Activated naive CD8-positive, alpha-beta T cell treated with anti-CD3 and anti-CD28 coated beads for 36 hours (primary cell): ENCODE results near the gene CDC42EP4. TPM values are rescaled to one million over a fixed set of nuclear protein-coding genes. Genes with fewer than 3 reads are reported as not detected.

Experiments
- DNase-seq: peaks from one replicate; pipeline ENCODE4 v3.0.0; 2021
- H3K27ac Mint-ChIP-seq: one replicate; pipeline ENCODE4 v1.8.0; 2022; ENCODE audit warnings: mild to moderate bottlenecking, moderate library complexity, mixed read lengths
- H3K27me3 Mint-ChIP-seq: one replicate; pipeline ENCODE4 v1.8.0; 2022; ENCODE audit warnings: mild to moderate bottlenecking, mixed read lengths
- H3K36me3 Mint-ChIP-seq: one replicate; pipeline ENCODE4 v1.8.0; 2021; ENCODE audit warnings: mild to moderate bottlenecking, mixed read lengths
- H3K4me1 Mint-ChIP-seq: one replicate; pipeline ENCODE4 v1.8.0; 2021; ENCODE audit warnings: mixed read lengths
- H3K4me3 Mint-ChIP-seq: one replicate; pipeline ENCODE4 v1.8.0; 2022; ENCODE audit warnings: mild to moderate bottlenecking, moderate library complexity, mixed read lengths
- H3K9me3 Mint-ChIP-seq: one replicate; pipeline ENCODE4 v1.8.0; 2022; ENCODE audit warnings: mixed read lengths
- total RNA-seq, 2 experiments: library from RNA; stranded (reverse); gene quantifications; one replicate each; pipeline ENCODE4 v1.2.3, GENCODE V29; 2021

The CDC42EP4 gene
- total RNA-seq, 2 experiments from 2014 or later = 0.56 to 0.98 TPM

DNA sequence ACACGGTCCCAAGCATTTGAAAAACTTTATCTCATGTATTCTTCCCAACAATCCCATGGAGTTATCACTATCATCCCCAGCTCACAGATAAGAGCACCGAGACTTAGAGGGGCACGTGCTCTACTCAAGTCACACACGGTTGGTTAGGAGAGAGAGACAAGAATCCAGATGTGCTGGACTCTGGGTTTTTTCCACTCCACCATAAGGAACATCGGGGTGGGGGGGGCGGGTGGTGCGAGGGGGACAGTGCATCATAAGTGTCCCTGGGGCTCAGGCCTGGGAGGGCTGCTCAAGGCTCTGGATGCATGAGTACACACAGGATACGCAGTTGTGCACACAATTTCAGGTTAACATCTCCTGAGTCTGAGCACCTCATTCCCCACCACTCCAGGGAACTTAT lies 7.4 kb downstream of the CDC42EP4 start:
- peaks cover 13% of the 10 kb centered on the region for H3K27me3 Mint-ChIP-seq
- no peak overlapping the region for H3K4me3 Mint-ChIP-seq
- DNase-seq = no peak
- H3K9me3 Mint-ChIP-seq = no peaks in the 10 kb centered on the region
- no peaks in the 10 kb centered on the region for H3K4me1 Mint-ChIP-seq
- H3K36me3 Mint-ChIP-seq = no peaks in the 10 kb centered on the region
- no peak overlapping the region for H3K27ac Mint-ChIP-seq

DNA sequence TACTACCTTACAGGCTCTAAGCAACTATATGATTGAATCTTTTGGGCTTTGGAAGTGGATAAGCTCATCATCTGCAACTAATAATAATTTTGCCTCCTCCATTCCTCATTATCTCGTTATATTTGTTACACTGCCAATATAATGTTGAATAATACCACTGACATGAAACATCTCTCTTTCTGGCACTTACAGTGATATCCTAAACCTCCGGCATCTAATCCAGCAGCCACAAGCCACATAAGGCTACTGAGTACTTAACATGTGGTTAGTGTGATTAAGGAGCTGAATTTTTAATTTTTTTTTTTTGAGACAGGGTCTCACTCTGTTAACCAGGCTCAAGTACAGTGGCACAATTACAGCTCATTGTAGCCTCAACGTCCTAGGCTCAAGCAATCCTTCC lies 9.6 kb downstream of the CDC42EP4 start:
- H3K4me1 Mint-ChIP-seq = no peaks in the 10 kb centered on the region
- no peaks in the 10 kb centered on the region for H3K36me3 Mint-ChIP-seq
- H3K27ac Mint-ChIP-seq = no peak overlapping the region
- H3K4me3 Mint-ChIP-seq = no peak overlapping the region
- H3K27me3 Mint-ChIP-seq = peaks cover 18% of the 10 kb centered on the region
- no peak for DNase-seq
- H3K9me3 Mint-ChIP-seq = no peaks in the 10 kb centered on the region

DNA sequence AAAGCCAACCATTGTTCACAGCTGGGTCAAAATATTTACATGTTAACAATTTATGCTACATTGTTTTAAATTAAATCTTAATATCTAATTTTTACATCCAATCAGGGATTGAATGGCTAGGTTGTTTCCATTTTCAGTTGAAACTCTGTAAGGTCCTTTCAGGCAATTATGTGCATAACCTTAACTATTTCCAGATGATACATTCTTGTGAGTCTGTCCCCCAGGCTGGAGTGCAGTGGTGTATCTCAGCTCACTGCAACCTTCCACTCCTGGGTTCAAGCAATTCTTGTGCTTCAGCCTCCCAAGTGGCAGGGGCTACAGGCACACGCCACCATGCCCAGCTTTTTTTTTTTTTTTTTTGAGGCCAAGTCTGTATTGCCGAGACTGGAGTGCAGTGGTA lies 10.4 kb downstream of the CDC42EP4 start:
- Mint-ChIP-seq H3K9me3 (no peaks in the 10 kb centered on the region), H3K4me1 (no peaks in the 10 kb centered on the region), H3K27me3 (peaks cover 18% of the 10 kb centered on the region), H3K36me3 (no peaks in the 10 kb centered on the region), H3K27ac (no peak overlapping the region), H3K4me3 (no peak overlapping the region)
- no peak for DNase-seq

DNA sequence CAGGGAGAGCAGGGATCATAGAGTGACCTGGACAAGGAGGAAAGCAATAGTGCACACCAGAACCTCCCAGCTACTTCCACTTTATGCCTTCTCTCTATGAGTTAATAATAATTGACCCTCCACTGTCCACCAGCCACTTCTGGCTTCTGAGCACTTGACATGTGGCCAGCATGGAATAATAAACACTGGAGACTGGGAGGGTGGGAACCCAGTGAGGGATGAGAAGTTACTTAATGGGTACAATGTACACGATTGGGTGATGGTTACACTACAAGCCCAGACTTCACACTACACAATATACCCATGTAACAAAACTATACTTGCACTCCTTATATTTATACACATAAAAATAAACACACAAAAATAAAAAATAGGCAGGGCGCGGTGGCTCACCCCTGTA lies 11.4 kb downstream of the CDC42EP4 start:
- H3K27ac Mint-ChIP-seq = no peak overlapping the region
- DNase-seq = no peak
- H3K4me1 Mint-ChIP-seq = no peaks in the 10 kb centered on the region
- peaks cover 16% of the 10 kb centered on the region for H3K27me3 Mint-ChIP-seq
- H3K36me3 Mint-ChIP-seq = no peaks in the 10 kb centered on the region
- H3K4me3 Mint-ChIP-seq = no peak overlapping the region
- no peaks in the 10 kb centered on the region for H3K9me3 Mint-ChIP-seq

DNA sequence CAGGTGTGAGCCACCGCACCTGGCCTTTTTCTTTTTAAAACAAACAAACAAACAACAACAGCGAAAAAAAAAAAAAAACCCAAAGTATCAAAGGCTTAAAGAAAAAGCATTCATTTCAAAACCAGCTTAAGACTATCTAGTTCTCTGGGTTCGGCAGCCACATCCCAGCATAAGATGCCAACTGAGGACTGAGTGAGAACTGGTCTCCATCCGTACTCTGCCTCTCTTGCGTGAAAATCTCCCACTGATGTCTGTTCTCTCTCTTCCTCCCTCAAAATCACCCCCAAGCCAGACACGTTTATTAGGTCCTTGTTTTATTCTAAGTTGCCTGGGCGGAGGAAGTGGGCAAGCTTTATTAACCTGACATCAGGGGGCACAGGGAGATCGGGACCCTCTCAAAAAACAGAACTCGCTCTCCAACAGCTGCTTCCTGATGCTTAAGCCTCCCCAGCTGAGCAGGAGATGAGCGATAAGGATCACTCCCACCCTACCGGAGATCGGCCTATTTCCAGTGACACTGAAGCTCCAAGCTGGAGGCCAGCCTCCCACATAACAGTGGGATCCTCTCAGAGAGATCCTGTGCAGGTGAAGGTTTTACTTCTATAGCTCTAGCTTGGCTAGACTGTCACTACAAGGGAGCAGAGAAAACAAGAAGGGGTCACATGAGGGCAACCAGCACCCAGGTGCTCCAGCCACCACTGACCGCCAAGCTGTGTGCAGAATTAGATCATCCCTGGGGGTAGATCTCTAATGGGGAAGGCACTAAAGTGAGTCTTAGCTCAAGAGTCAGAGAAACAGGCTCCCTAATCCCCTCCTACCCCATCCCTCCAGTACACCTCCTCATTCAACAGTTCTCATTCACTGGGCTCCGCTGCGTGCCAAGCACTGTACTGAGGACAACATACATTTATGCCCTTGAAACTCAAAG lies 13.6 kb downstream of the CDC42EP4 start:
- Mint-ChIP-seq H3K36me3 (no peaks in the 10 kb centered on the region), H3K27ac (no peak overlapping the region), H3K27me3 (peaks cover 4% of the 10 kb centered on the region), H3K4me3 (no peak overlapping the region), H3K4me1 (no peaks in the 10 kb centered on the region), H3K9me3 (no peaks in the 10 kb centered on the region)
- no peak for DNase-seq

GRCh38 chr17:73293480-73293911 lies 18.3 kb downstream of the CDC42EP4 start:
- Mint-ChIP-seq H3K36me3 (no peaks in the 10 kb centered on the region), H3K27ac (no peak overlapping the region), H3K27me3 (peaks cover 7% of the 10 kb centered on the region), H3K4me3 (no peak overlapping the region), H3K4me1 (peaks cover 9% of the 10 kb centered on the region), H3K9me3 (no peaks in the 10 kb centered on the region)
- no peak for DNase-seq

- no peaks in the 10 kb centered on the region for H3K36me3 Mint-ChIP-seq
- no peak overlapping the region for H3K27ac Mint-ChIP-seq
- H3K9me3 Mint-ChIP-seq = no peaks in the 10 kb centered on the region
- H3K4me1 Mint-ChIP-seq = peaks cover 9% of the 10 kb centered on the region
- no peak for DNase-seq
- H3K27me3 Mint-ChIP-seq = peaks cover 3% of the 10 kb centered on the region
- H3K4me3 Mint-ChIP-seq = no peak overlapping the region
These were observed 18.8 kb downstream of the CDC42EP4 start for GRCh38 chr17:73293031-73293430.

DNA sequence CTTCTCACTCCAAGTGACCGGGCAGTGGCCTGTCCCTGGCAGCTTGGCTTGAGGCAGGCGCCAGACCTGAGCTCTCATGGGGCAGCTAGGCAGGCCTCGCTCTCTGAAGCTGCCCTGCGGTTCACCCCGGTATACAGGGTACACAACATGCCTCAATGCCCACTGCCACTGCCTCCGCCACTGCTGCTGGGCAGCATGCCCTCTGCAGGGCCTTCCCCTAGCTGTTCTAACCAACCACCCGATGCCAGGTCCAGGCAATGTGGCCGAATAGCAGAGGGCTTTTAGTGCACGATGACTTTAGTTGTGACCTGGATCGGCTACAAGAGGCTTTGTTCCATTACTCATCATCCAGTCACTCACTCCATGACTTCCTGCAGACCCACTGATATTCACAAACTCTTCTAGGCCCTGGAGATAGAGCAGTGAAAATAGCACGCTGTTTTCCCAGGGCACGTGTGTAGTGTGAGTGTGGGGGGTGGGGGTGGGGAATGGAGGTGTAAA lies 19.7 kb downstream of the CDC42EP4 start:
- no peak for DNase-seq
- peaks cover 9% of the 10 kb centered on the region for H3K4me1 Mint-ChIP-seq
- H3K27me3 Mint-ChIP-seq = peaks cover 3% of the 10 kb centered on the region
- H3K27ac Mint-ChIP-seq = no peak overlapping the region
- H3K4me3 Mint-ChIP-seq = no peak overlapping the region
- no peaks in the 10 kb centered on the region for H3K36me3 Mint-ChIP-seq
- H3K9me3 Mint-ChIP-seq = no peaks in the 10 kb centered on the region

DNA sequence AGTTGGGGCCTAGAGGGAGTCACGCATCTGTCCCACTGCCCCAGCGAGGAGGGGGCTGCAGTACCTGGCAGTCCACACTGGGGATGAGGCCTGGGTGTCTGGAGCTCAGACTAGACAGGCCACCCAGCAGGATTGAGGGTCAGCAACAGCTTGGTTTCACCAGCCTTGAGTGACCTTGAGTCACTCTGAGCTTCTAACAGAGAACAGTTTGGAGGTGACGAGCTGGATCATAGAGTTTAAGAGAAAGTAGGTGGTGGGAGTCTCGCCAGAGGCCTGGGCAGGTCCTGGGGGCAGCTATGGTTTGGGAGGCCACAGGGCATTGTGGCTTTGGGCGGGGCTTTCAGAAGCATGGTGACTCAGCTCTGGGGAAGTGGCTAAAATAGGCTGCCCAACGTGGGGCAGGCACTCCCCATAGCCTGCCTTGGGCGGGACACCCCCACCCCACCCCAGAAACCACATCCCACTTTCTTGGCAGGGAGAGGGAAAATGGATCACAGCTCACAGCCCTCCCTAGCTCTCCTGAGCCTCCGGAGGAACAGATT lies 20.5 kb downstream of the CDC42EP4 start:
- Mint-ChIP-seq H3K36me3 (no peaks in the 10 kb centered on the region), H3K27me3 (peaks cover 3% of the 10 kb centered on the region), H3K4me3 (no peak overlapping the region), H3K4me1 (peaks cover 9% of the 10 kb centered on the region), H3K27ac (no peak overlapping the region), H3K9me3 (no peaks in the 10 kb centered on the region)
- no peak for DNase-seq

GRCh38 chr17:73290399-73291259 lies 21.2 kb downstream of the CDC42EP4 start:
- no peaks in the 10 kb centered on the region for H3K36me3 Mint-ChIP-seq
- DNase-seq = no peak
- peaks cover 9% of the 10 kb centered on the region for H3K4me1 Mint-ChIP-seq
- H3K9me3 Mint-ChIP-seq = no peaks in the 10 kb centered on the region
- no peak overlapping the region for H3K27ac Mint-ChIP-seq
- H3K27me3 Mint-ChIP-seq = peaks cover 3% of the 10 kb centered on the region
- no peak overlapping the region for H3K4me3 Mint-ChIP-seq

GRCh38 chr17:73289549-73290254 lies 22.1 kb downstream of the CDC42EP4 start:
- Mint-ChIP-seq H3K36me3 (no peaks in the 10 kb centered on the region), H3K27ac (no peak overlapping the region), H3K4me1 (peaks cover 9% of the 10 kb centered on the region), H3K4me3 (no peak overlapping the region), H3K27me3 (peaks cover 3% of the 10 kb centered on the region), H3K9me3 (no peaks in the 10 kb centered on the region)
- no peak for DNase-seq

DNA sequence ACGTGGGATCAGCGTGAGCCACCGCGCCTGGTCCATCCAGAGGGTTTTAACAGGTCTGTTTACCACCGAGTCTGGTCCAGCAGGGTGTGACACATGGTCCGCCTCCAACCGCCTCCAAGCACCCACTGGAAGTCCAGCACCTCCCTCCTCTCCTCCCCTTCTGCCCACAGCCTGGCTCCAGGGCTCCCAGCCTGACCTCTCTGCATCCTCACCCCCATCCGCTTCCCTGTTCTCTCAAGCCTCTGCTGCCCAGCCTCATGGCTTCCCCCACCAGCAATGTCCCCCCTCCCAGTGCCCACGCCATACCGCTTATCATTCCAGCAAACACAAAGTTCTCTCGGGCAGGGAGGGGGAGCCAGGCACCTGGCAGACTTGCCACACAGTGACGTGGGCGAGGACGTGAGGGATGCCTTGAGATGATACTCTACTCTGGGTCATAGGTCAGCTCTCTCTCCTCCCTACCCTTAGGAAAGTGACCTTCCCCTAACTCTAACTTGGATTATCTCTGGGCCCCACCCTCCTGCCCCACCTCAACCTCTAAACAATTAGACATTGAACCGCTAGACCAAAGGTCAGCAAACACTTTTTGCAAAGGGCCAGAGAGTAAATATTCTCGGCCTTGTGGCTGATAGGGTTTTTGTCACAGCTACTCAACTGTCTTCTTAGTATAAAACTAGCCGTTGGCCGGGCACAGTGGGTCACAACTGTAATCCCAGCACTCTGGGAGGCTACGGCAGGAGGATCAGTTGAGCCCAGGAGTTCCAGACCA lies 23.1 kb downstream of the CDC42EP4 start:
- peaks cover 3% of the 10 kb centered on the region for H3K27me3 Mint-ChIP-seq
- no peak for DNase-seq
- no peaks in the 10 kb centered on the region for H3K36me3 Mint-ChIP-seq
- H3K27ac Mint-ChIP-seq = no peak overlapping the region
- H3K9me3 Mint-ChIP-seq = no peaks in the 10 kb centered on the region
- H3K4me3 Mint-ChIP-seq = no peak overlapping the region
- peaks cover 9% of the 10 kb centered on the region for H3K4me1 Mint-ChIP-seq

DNA sequence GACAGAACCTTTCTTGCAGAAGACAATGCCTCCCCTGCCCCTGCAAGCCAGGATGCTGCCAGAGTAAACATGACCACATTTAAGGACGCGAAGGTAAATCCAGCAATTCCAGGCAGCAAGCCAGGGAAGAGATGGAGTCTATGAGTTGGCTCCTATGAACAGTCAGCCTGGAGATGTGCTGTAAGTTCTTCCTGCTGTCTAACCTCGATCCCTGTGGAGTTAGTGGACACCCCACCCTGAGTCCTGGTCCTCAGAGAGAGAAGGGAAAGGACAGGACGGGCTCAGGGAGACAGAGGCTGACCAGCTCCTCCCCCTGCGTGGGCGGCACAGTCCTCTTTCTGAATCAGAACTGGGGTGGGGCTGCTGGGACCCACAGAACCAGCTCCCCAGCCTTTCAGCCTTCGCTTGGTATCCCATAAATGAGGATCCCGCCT lies 24.9 kb downstream of the CDC42EP4 start:
- Mint-ChIP-seq H3K9me3 (no peaks in the 10 kb centered on the region), H3K27ac (no peak overlapping the region), H3K4me1 (peaks cover 9% of the 10 kb centered on the region), H3K27me3 (peaks cover 3% of the 10 kb centered on the region), H3K36me3 (no peaks in the 10 kb centered on the region), H3K4me3 (no peak overlapping the region)
- no peak for DNase-seq
